Activated CD4-positive, alpha-beta T cell treated with anti-CD3 and anti-CD28 coated beads, Interleukin-2, amount 10 ng/mL, durations not matched to agents 24 days and 14 days (primary cell): Measurements from ENCODE around the gene MOV10L1. TPM values are rescaled to one million over a fixed set of nuclear protein-coding genes. Genes with fewer than 3 reads are reported as not detected.
"Not testable (repeated sequence)": the region's sequence is repeated elsewhere in the genome, so short reads cannot be mapped to it uniquely, and the experiment has no call there.

ENCODE experiments used
- DNase-seq: peaks from one replicate; pipeline ENCODE4 v3.0.0; 2022
- H3K27ac Mint-ChIP-seq: one replicate; pipeline ENCODE4 v1.8.0; 2022; ENCODE audit warnings: mild to moderate bottlenecking, mixed read lengths
- H3K27me3 Mint-ChIP-seq: one replicate; pipeline ENCODE4 v1.8.0; 2022; ENCODE audit warnings: mixed read lengths
- H3K36me3 Mint-ChIP-seq: one replicate; pipeline ENCODE4 v1.8.0; 2022; ENCODE audit warnings: low read depth, mild to moderate bottlenecking, mixed read lengths
- H3K4me1 Mint-ChIP-seq: one replicate; pipeline ENCODE4 v1.8.0; 2021; ENCODE audit warnings: mixed read lengths
- H3K4me3 Mint-ChIP-seq: one replicate; pipeline ENCODE4 v1.8.0; 2022; ENCODE audit warnings: mild to moderate bottlenecking, moderate library complexity, mixed read lengths
- H3K9me3 Mint-ChIP-seq: one replicate; pipeline ENCODE4 v1.8.0; 2021; ENCODE audit warnings: mixed read lengths
- intact Hi-C: fragments of 100-400 bp; cut with micrococcal nuclease; formaldehyde crosslinking; loops from one replicate; pipeline ENCODE4 v1.15.1; 2023
- total RNA-seq: library from RNA; stranded (reverse); gene quantifications from 2 replicates; pipeline ENCODE4 v1.2.3, GENCODE V29; 2022

MOV10L1 gene
- total RNA-seq, 1 donor from 2014 or later: not detected

DNA sequence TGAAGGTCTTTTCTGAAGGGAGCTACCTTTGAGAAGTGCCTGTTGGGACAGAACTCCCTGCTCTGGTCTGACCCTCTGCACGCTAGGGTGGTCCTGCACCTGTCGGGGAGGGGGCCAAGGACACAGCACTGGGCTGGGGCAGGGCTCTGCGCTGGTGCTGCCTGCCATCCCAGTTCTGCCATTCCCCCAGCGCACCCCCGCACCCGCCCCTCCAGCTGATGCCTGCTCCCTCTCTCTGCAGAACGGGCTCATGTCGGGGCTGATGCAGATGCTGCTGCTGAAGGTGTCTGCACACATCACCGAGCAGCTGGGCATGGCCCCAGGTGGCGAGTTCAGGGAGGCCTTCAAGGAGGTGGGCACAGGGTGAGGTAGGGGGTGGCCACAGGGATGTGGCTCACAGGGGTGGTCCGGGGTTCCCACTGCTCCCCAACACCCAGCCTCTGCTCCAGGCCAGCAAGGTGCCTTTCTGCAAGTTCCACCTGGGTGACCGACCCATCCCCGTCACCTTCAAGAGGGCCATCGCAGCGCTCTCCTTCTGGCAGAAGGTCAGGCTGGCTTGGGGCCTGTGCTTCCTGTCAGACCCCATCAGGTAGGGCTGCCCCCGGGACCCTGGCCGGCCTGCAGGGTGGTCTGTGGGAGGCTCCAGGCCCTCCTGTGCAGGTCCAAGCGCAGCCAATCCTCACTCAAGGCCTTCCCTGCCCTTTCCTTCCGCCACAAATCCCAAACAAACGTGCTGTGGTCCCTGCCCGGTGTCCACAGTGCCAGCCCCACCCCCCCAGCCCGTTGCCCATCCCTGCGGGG lies 107.4 kb downstream of the MOV10L1 start:
- H3K27me3 Mint-ChIP-seq: no peaks in the 10 kb centered on the region
- H3K4me1 Mint-ChIP-seq: peaks cover 16% of the 10 kb centered on the region
- intact Hi-C loops: no loop called here
- H3K9me3 Mint-ChIP-seq: no peaks in the 10 kb centered on the region
- H3K36me3 Mint-ChIP-seq: peaks cover 22% of the 10 kb centered on the region
- peak overlapping the region; percentile 20 for H3K27ac Mint-ChIP-seq
- no peak for DNase-seq
- no peak overlapping the region for H3K4me3 Mint-ChIP-seq

GRCh38 chr22:50197856-50198623 lies 108.2 kb downstream of the MOV10L1 start:
- peaks cover 22% of the 10 kb centered on the region for H3K36me3 Mint-ChIP-seq
- no peaks in the 10 kb centered on the region for H3K27me3 Mint-ChIP-seq
- H3K4me3 Mint-ChIP-seq: peak overlapping the region; percentile 21

DNA sequence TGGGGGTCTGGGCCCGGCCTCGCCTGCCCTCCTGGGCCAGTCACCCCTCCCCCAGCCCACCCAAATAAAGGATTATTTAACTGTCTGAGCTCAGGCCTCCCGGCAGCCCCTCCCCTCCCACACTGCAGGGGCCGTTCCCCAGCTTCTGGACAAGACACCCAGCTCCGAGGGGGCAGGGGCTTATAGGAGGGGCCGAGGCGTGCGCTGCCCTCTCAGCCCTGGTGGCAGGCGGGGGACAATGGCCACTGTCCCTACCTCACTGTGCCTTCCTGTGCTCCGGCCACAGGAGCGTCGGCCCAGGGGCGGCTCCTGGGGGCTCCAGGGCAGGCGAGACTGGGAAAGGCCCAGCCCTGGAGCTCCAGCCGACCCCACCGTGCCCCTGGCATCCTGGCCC lies 108.8 kb downstream of the MOV10L1 start:
- H3K4me1 Mint-ChIP-seq: peaks cover 17% of the 10 kb centered on the region
- intact Hi-C loops: no loop called here

More at GRCh38 chr22:50197856-50198623, 108.2 kb downstream of the MOV10L1 start:
- intact Hi-C loops: no loop called here
- Mint-ChIP-seq H3K4me1 (peaks cover 14% of the 10 kb centered on the region), H3K9me3 (no peaks in the 10 kb centered on the region), H3K27ac (no peak overlapping the region)
- DNase-seq: no peak

GRCh38 chr22:50199251-50199721 lies 109.5 kb downstream of the MOV10L1 start:
- no peaks in the 10 kb centered on the region for H3K27me3 Mint-ChIP-seq

More for the DNA sequence above, 108.8 kb downstream of the MOV10L1 start:
- Mint-ChIP-seq H3K27ac (no peak overlapping the region), H3K36me3 (peaks cover 27% of the 10 kb centered on the region), H3K27me3 (no peaks in the 10 kb centered on the region), H3K9me3 (no peaks in the 10 kb centered on the region), H3K4me3 (no peak overlapping the region)
- no peak for DNase-seq

DNA sequence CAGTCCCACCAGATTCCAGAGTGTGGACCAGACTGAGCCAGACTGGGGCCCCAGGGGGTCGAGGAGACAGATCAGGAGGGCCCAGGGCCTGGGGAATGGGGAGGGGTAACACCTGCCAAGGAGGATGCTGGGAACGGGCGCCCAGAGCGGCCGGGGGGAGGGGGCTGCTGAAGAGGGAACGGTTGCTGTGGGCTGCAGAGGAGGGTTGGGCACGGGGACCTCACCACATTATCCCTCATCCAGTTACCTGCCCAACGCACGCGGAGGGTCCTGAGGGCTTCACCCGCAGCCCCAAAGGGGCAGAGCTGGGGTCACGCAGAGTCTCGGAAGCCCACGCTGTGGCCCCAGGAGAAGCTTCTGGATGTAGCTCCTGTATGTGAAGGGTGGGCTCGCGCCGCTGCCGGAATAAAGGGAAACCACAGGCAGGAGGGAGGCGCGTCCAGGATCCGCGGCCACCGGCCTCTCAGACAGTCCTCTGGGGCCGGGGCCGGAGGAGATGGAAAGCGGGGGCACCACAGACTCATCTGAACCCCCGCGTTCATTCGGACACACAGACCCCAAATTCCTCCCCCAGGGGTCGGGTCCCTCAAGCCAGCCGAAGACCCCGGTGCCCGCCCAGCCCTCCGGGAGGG lies 110.1 kb downstream of the MOV10L1 start:
- intact Hi-C loops: loop anchor here (1.0 to 5.0 kb wide), 4 partner anchors 10 to 268 kb away; partner anchors contain the start of genes TRABD and TUBGCP6
- Mint-ChIP-seq H3K4me3 (peak overlapping the region; percentile 76), H3K36me3 (peaks cover 31% of the 10 kb centered on the region), H3K27me3 (no peaks in the 10 kb centered on the region), H3K4me1 (peaks cover 19% of the 10 kb centered on the region), H3K9me3 (no peaks in the 10 kb centered on the region), H3K27ac (peak overlapping the region; percentile 53)
- peak; percentile 71 for DNase-seq

More at GRCh38 chr22:50199251-50199721, 109.5 kb downstream of the MOV10L1 start:
- H3K4me1 Mint-ChIP-seq: peaks cover 19% of the 10 kb centered on the region
- peak overlapping the region; percentile 53 for H3K27ac Mint-ChIP-seq
- H3K36me3 Mint-ChIP-seq: peaks cover 30% of the 10 kb centered on the region
- intact Hi-C loops: no loop called here
- no peaks in the 10 kb centered on the region for H3K9me3 Mint-ChIP-seq
- peak overlapping the region; percentile 76 for H3K4me3 Mint-ChIP-seq
- no peak for DNase-seq

DNA sequence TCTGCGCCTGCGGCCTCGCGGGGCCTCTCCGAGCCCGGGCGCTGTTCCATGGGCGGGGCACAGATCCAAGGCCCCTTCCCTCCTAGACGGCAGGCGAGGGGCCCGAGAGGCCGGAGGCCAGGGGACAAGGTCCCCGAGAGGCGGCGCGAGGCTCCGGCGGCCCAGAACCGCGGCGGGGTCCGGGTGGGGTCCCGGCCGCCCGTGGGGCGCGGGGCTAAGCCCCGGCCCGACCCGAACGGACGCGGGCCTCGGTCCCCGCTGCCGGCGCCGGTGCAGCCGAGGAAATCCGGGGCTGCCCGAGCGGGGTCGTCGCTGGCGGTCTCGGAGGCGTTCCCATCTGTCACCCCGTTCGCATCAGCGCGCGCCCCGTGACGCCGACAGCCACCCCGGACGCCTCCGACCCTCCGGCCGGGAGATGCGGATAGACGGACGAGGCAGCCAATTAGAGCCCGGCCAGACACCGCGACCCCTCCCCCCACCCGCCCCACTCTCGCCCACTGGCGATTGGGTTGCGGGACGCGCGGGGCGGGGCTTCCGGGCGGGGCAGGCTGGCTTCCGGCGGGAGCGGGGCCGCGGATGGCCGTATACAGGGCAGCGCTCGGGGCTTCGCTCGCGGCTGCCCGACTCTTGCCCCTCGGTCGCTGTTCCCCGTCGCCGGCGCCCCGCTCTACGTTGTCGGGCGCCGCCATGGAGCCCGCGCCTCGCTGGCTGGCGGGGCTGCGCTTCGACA lies 110.8 kb downstream of the MOV10L1 start, which contains the start of gene SELENOO:
SELENOO (plus strand) TSS at position 551 of the 730 bp plus-strand sequence; CDS start at position 577, 26 bp downstream.
- DNase-seq: peak; percentile 97
- peak within 1 kb of the TSS; percentile 84 for H3K4me3 Mint-ChIP-seq
- H3K27me3 Mint-ChIP-seq: no peaks in the 10 kb centered on the region
- intact Hi-C loops: loop anchor here (1.0 to 5.0 kb wide), 4 partner anchors 10 to 268 kb away; partner anchors contain the start of genes TRABD and TUBGCP6
- peak within 1 kb of the TSS; percentile 45 for H3K27ac Mint-ChIP-seq
- peaks cover 19% of the 10 kb centered on the region for H3K4me1 Mint-ChIP-seq
- peaks cover 29% of the 10 kb centered on the region for H3K36me3 Mint-ChIP-seq
- H3K9me3 Mint-ChIP-seq: no peaks in the 10 kb centered on the region

DNA sequence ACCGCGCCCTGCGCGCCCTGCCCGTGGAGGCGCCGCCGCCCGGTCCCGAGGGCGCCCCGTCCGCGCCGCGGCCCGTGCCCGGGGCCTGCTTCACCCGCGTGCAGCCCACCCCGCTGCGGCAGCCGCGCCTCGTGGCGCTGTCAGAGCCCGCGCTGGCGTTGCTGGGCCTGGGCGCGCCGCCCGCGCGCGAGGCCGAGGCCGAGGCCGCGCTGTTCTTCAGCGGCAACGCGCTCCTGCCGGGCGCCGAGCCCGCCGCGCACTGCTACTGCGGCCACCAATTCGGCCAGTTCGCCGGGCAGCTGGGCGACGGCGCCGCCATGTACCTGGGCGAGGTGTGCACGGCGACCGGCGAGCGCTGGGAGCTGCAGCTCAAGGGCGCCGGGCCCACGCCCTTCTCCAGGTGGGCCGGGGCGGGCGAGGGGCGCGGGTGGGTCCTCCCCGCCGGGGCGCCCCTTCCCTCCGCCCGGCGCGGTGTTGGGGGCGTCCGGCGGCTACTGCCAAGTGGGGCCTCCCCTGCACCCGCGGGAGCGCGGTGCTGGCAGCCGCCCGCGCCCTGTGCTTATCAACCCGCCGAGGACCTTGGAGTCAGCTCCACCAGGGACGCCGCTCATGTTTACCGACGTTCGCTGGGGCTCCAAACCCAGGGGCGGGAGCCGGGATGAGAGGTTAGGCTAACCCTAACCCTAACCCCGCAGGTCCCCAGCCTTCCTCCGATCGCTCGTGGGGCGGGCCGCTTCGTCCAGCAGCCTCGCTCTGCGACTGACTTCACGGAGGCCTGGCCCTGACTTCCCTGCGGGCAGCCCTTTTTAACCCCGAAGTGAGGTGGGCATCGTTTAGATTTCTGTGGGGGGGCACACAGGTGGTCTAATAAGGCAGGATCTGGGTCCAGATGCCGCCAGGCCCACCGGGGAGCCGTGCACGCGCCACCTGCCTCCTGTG lies 111.7 kb downstream of the MOV10L1 start:
- Mint-ChIP-seq H3K36me3 (peaks cover 32% of the 10 kb centered on the region), H3K27me3 (no peaks in the 10 kb centered on the region), H3K4me3 (peak overlapping the region; percentile 84), H3K9me3 (no peaks in the 10 kb centered on the region), H3K4me1 (peaks cover 19% of the 10 kb centered on the region), H3K27ac (peak overlapping the region; percentile 10)
- DNase-seq: peak; percentile 73
- intact Hi-C loops: loop anchor here (2.0 to 5.0 kb wide), 2 partner anchors 43 to 269 kb away; partner anchors contain the start of gene TUBGCP6

GRCh38 chr22:50202130-50202666 lies 112.4 kb downstream of the MOV10L1 start:
- intact Hi-C loops: loop anchor here (5.0 kb wide), 1 partner anchor 270 kb away; no protein-coding TSS in a partner anchor
- H3K27ac Mint-ChIP-seq: peak overlapping the region; percentile 10

GRCh38 chr22:50203288-50203687 lies 113.5 kb downstream of the MOV10L1 start:
- H3K27ac Mint-ChIP-seq: no peak overlapping the region
- no peaks in the 10 kb centered on the region for H3K27me3 Mint-ChIP-seq
- intact Hi-C loops: loop anchor here (5.0 kb wide), 1 partner anchor 271 kb away; no protein-coding TSS in a partner anchor
- H3K4me3 Mint-ChIP-seq: no peak overlapping the region
- peaks cover 29% of the 10 kb centered on the region for H3K36me3 Mint-ChIP-seq
- H3K9me3 Mint-ChIP-seq: no peaks in the 10 kb centered on the region
- peaks cover 19% of the 10 kb centered on the region for H3K4me1 Mint-ChIP-seq
- DNase-seq: no peak

More at GRCh38 chr22:50202130-50202666, 112.4 kb downstream of the MOV10L1 start:
- H3K4me3 Mint-ChIP-seq: peak overlapping the region; percentile 84
- no peaks in the 10 kb centered on the region for H3K27me3 Mint-ChIP-seq
- no peaks in the 10 kb centered on the region for H3K9me3 Mint-ChIP-seq
- H3K36me3 Mint-ChIP-seq: peaks cover 32% of the 10 kb centered on the region
- H3K4me1 Mint-ChIP-seq: peaks cover 19% of the 10 kb centered on the region
- no peak for DNase-seq

- no peak overlapping the region for H3K27ac Mint-ChIP-seq
- intact Hi-C loops: loop anchor here (5.0 kb wide), 1 partner anchor 272 kb away; no protein-coding TSS in a partner anchor
These were observed 114.8 kb downstream of the MOV10L1 start for GRCh38 chr22:50204571-50204970.

GRCh38 chr22:50204998-50205397 lies 115.2 kb downstream of the MOV10L1 start:
- Mint-ChIP-seq H3K4me1 (peaks cover 18% of the 10 kb centered on the region), H3K36me3 (peaks cover 29% of the 10 kb centered on the region)
- DNase-seq, H3K9me3 Mint-ChIP-seq, H3K27ac Mint-ChIP-seq, H3K4me3 Mint-ChIP-seq, H3K27me3 Mint-ChIP-seq: not testable (repeated sequence)
- intact Hi-C loops: loop anchor here (5.0 kb wide), 2 partner anchors 273 to 438 kb away; no protein-coding TSS in a partner anchor

More at GRCh38 chr22:50204571-50204970, 114.8 kb downstream of the MOV10L1 start:
- DNase-seq: no peak
- no peaks in the 10 kb centered on the region for H3K9me3 Mint-ChIP-seq
- no peaks in the 10 kb centered on the region for H3K27me3 Mint-ChIP-seq
- no peak overlapping the region for H3K4me3 Mint-ChIP-seq
- peaks cover 26% of the 10 kb centered on the region for H3K36me3 Mint-ChIP-seq
- H3K4me1 Mint-ChIP-seq: peaks cover 16% of the 10 kb centered on the region
